ENCODE data around the gene UBE2E2. TPM values are rescaled to one million over a fixed set of nuclear protein-coding genes. Genes with fewer than 3 reads are reported as not detected.

UBE2E2 gene
- polyA plus RNA-seq, 1 donor (not counting 4 experiments of a cell fraction or from before 2014, with no cell fraction given) = 63.2 TPM

DNA sequence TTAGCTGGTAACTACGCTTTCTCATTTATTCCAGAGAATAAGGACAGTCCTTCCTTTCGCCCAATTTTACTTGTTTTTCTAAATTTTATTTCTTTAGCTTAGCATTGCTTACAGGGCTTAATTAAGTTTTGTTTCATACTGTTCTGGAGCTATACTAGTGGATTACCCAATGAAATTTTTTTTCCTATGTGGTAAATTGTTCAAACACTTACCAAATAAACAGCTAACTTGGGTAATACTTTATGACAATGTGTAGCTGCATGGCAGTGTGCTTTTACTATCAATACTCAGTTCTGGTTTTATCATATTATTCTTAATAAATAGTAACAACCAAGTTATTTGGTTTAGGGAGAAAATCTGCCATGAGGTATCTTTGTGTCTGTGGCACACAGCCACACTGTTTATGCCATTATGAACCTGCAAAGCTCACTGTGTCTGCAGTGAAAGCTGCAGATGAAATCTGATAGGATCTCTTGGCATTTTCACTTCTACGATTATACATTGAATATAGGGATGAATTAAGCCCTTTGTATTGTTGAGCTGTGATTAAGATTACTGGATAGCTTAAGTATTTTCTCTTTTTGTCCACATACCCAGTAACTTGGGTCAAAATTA lies 37.2 kb downstream of the UBE2E2 start:
- Histone ChIP-seq H2AFZ (ENCODE audit: control insufficient read depth, low read length) (no peak overlapping the region), H3K9me3 (ENCODE audit: control insufficient read depth, low read depth, low read length) (no peaks in the 10 kb centered on the region), H3K9ac (ENCODE audit: control insufficient read depth, extremely low read depth, insufficient read depth, low read length) (no peak overlapping the region), H3K27ac (ENCODE audit: control insufficient read depth, insufficient read depth, low read length) (no peak overlapping the region), H3K79me2 (ENCODE audit: control insufficient read depth, insufficient read depth, low read length) (peaks cover 38% of the 10 kb centered on the region), H3K27me3 (ENCODE audit: control insufficient read depth, extremely low read depth, insufficient read depth, low read length) (no peaks in the 10 kb centered on the region), H4K20me1 (ENCODE audit: control insufficient read depth, extremely low read depth, insufficient read depth, low read length) (no peaks in the 10 kb centered on the region), H3K9me1 (ENCODE audit: control insufficient read depth, extremely low read depth, insufficient read depth, low read length) (no peaks in the 10 kb centered on the region), H3K4me3 (ENCODE audit: control insufficient read depth in 2 of 3, extremely low read depth in 1 of 3, insufficient read depth in 2 of 3, low read depth in 1 of 3, low read length in 3 of 3) (no peak overlapping the region), H3K36me3 (ENCODE audit: control insufficient read depth in 2 of 2, extremely low read depth in 1 of 2, insufficient read depth in 2 of 2, low read length in 2 of 2) (no peaks in the 10 kb centered on the region), H3K4me1 (ENCODE audit: control insufficient read depth, extremely low read depth, insufficient read depth, low read length) (peaks cover 10% of the 10 kb centered on the region), H3K4me2 (ENCODE audit: control insufficient read depth, extremely low read depth, insufficient read depth, low read depth, low read length) (no peak overlapping the region)
- DNase-seq (ENCODE audit: low read depth, low spot score) = no peak
- no peak for TF ChIP-seq EZH2 (IDR thresholded peaks at IDR 0.05; ENCODE audit: low read length)
- TF ChIP-seq, protein P1, sequence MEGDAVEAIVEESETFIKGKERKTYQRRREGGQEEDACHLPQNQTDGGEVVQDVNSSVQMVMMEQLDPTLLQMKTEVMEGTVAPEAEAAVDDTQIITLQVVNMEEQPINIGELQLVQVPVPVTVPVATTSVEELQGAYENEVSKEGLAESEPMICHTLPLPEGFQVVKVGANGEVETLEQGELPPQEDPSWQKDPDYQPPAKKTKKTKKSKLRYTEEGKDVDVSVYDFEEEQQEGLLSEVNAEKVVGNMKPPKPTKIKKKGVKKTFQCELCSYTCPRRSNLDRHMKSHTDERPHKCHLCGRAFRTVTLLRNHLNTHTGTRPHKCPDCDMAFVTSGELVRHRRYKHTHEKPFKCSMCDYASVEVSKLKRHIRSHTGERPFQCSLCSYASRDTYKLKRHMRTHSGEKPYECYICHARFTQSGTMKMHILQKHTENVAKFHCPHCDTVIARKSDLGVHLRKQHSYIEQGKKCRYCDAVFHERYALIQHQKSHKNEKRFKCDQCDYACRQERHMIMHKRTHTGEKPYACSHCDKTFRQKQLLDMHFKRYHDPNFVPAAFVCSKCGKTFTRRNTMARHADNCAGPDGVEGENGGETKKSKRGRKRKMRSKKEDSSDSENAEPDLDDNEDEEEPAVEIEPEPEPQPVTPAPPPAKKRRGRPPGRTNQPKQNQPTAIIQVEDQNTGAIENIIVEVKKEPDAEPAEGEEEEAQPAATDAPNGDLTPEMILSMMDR (optimal IDR thresholded peaks at IDR 0.05 in 1 of 3, IDR thresholded peaks at IDR 0.05 in 1 of 3, conservative IDR thresholded peaks at IDR 0.05 in 1 of 3; ENCODE audit: extremely low read depth in 1 of 3, insufficient read depth in 2 of 3, low read length in 3 of 3) = no peak
- dilution Hi-C loops (cut with MboI; ENCODE audit: extremely low pct_ligation_motif_present, low sequenced_read_pairs) = no loop called here
- FAIRE-seq = no peak

DNA sequence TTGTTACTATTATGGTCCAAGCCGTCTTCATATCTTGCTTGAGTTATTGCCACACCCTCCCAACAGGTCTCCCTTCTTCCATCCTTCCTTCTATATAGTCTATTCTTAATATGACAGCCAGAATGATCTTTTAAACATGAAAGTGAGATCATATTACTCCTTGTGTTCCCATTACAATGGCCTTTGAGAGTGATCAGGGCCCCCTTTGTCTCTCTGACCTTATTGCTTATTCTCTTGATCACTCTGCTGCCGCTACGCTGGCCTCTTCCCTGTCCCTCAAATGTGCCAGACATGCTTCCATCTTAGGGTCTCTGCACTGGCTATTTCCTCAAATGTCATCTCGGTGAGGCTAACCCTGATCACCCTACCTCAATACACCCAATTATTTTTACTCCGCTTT lies 38.1 kb downstream of the UBE2E2 start:
- H2AFZ ChIP-seq (ENCODE audit: control insufficient read depth, low read length) = no peak overlapping the region
- H3K36me3 ChIP-seq (ENCODE audit: control insufficient read depth in 2 of 2, extremely low read depth in 1 of 2, insufficient read depth in 2 of 2, low read length in 2 of 2) = no peaks in the 10 kb centered on the region
- dilution Hi-C loops (cut with MboI; ENCODE audit: extremely low pct_ligation_motif_present, low sequenced_read_pairs) = no loop called here
- DNase-seq (ENCODE audit: low read depth, low spot score) (no peak), FAIRE-seq (no peak)
- peaks cover 40% of the 10 kb centered on the region for H3K79me2 ChIP-seq (ENCODE audit: control insufficient read depth, insufficient read depth, low read length)
- no peaks in the 10 kb centered on the region for H3K9me1 ChIP-seq (ENCODE audit: control insufficient read depth, extremely low read depth, insufficient read depth, low read length)
- no peak overlapping the region for H3K4me3 ChIP-seq (ENCODE audit: control insufficient read depth in 2 of 3, extremely low read depth in 1 of 3, insufficient read depth in 2 of 3, low read depth in 1 of 3, low read length in 3 of 3)
- TF ChIP-seq, protein P1 (optimal IDR thresholded peaks at IDR 0.05 in 1 of 3, IDR thresholded peaks at IDR 0.05 in 1 of 3, conservative IDR thresholded peaks at IDR 0.05 in 1 of 3; ENCODE audit: extremely low read depth in 1 of 3, insufficient read depth in 2 of 3, low read length in 3 of 3) = no peak
- TF ChIP-seq EZH2 (IDR thresholded peaks at IDR 0.05; ENCODE audit: low read length) = no peak
- H4K20me1 ChIP-seq (ENCODE audit: control insufficient read depth, extremely low read depth, insufficient read depth, low read length) = no peaks in the 10 kb centered on the region
- no peaks in the 10 kb centered on the region for H3K27me3 ChIP-seq (ENCODE audit: control insufficient read depth, extremely low read depth, insufficient read depth, low read length)
- H3K27ac ChIP-seq (ENCODE audit: control insufficient read depth, insufficient read depth, low read length) = no peak overlapping the region
- H3K4me2 ChIP-seq (ENCODE audit: control insufficient read depth, extremely low read depth, insufficient read depth, low read depth, low read length) = no peak overlapping the region
- no peaks in the 10 kb centered on the region for H3K9me3 ChIP-seq (ENCODE audit: control insufficient read depth, low read depth, low read length)
- no peak overlapping the region for H3K9ac ChIP-seq (ENCODE audit: control insufficient read depth, extremely low read depth, insufficient read depth, low read length)
- peaks cover 10% of the 10 kb centered on the region for H3K4me1 ChIP-seq (ENCODE audit: control insufficient read depth, extremely low read depth, insufficient read depth, low read length)

Measured in keratinocyte (primary cell).